IMR-90 (cell line): ENCODE data around the gene ZBTB39. TPM values are rescaled to one million over a fixed set of nuclear protein-coding genes. Genes with fewer than 3 reads are reported as not detected.
"Not testable (repeated sequence)": the region's sequence is repeated elsewhere in the genome, so short reads cannot be mapped to it uniquely, and the experiment has no call there.

ENCODE experiments used
- ATAC-seq: fragments of 200-7000 bp; cut with Tn5 transposase; 2 replicates; pipeline ENCODE4 v1.9.1; 2020; ENCODE audit warnings: low read depth, mild to moderate bottlenecking, moderate library complexity
- BruUV-seq: library from RNA; stranded (reverse); fragments of 400-500 nt; replicated peaks from 2 replicates; lab custom pipeline; 2021; lab: Mats Ljungman, UMichigan
- CTCF ChIA-PET: fragments of 300-600 bp; formaldehyde crosslinking; extraction: SDS; loops from one replicate; lab custom pipeline; 2021; ENCODE audit warnings: antibody characterized with exemption; lab: Yijun Ruan, JAX
- POLR2A ChIA-PET: fragments of 300-600 bp; sonication (Branson Sonifier 250); formaldehyde crosslinking; loops from one replicate; lab custom pipeline; 2022; ENCODE audit warnings: antibody characterized with exemption; ENCODE audit not compliant: unreplicated experiment; lab: Charles Lee
- DNase-seq: peaks from one replicate; pipeline ENCODE4 v3.0.0; 2013
- H2AFZ ChIP-seq: replicated peaks from 2 replicates; pipeline ENCODE3; 2013; ENCODE audit warnings: low read length, mild to moderate bottlenecking; ENCODE audit not compliant: poor library complexity
- H2AK5ac ChIP-seq: 2 replicates; pipeline ENCODE4 v1.6.1; 2013; ENCODE audit warnings: low read depth, low read length, inconsistent platforms
- H2AK9ac ChIP-seq: replicated peaks from 2 replicates; pipeline ENCODE3; 2013; ENCODE audit warnings: mild to moderate bottlenecking, low read depth, low read length, moderate library complexity; ENCODE audit not compliant: poor library complexity
- H2BK120ac ChIP-seq: 2 replicates; pipeline ENCODE4 v1.6.1; 2013; ENCODE audit warnings: low read depth, low read length, inconsistent platforms
- H2BK15ac ChIP-seq: 3 replicates; pipeline ENCODE4 v1.6.1; 2013; ENCODE audit warnings: low read depth, low read length, inconsistent platforms
- H2BK20ac ChIP-seq: 2 replicates; pipeline ENCODE4 v1.6.1; 2013; ENCODE audit warnings: low read depth, mild to moderate bottlenecking, inconsistent platforms, low read length, moderate library complexity
- H2BK5ac ChIP-seq: 2 replicates; pipeline ENCODE4 v1.6.1; 2013; ENCODE audit warnings: mild to moderate bottlenecking, low read depth, low read length, inconsistent platforms; ENCODE audit not compliant: poor library complexity, severe bottlenecking
- H3K14ac ChIP-seq: replicated peaks from 2 replicates; pipeline ENCODE4 v1.6.1; 2013; ENCODE audit warnings: low read depth, low read length, inconsistent platforms
- H3K18ac ChIP-seq: 2 replicates; pipeline ENCODE4 v1.6.1; 2013; ENCODE audit warnings: low read depth, low read length, control low read depth
- H3K23ac ChIP-seq: 2 replicates; pipeline ENCODE4 v1.6.1; 2013; ENCODE audit warnings: low read depth, low read length, inconsistent platforms
- H3K27ac ChIP-seq: 2 replicates; pipeline ENCODE4 v1.5.1; 2013; ENCODE audit warnings: mild to moderate bottlenecking, control low read depth, low read length; ENCODE audit not compliant: insufficient read depth
- H3K27me3 ChIP-seq: 2 replicates; pipeline ENCODE4 v1.6.1; 2013; ENCODE audit warnings: low read length; ENCODE audit not compliant: control insufficient read depth, insufficient read depth
- H3K36me3 ChIP-seq: 2 replicates; pipeline ENCODE4 v1.6.1; 2013; ENCODE audit warnings: low read length, mixed read lengths; ENCODE audit not compliant: control insufficient read depth, insufficient read depth
- H3K4ac ChIP-seq: 2 replicates; pipeline ENCODE4 v1.6.1; 2013; ENCODE audit warnings: low read depth, low read length, inconsistent platforms
- H3K4me1 ChIP-seq: 2 replicates; pipeline ENCODE4 v1.6.1; 2013; ENCODE audit warnings: low read length, mixed read lengths; ENCODE audit not compliant: control insufficient read depth, insufficient read depth
- H3K4me2 ChIP-seq: 2 replicates; pipeline ENCODE4 v1.6.1; 2013; ENCODE audit warnings: low read depth, mild to moderate bottlenecking, control low read depth, low read length, moderate library complexity
- H3K4me3 ChIP-seq: 2 replicates; pipeline ENCODE4 v1.5.1; 2013; ENCODE audit warnings: low read depth, mild to moderate bottlenecking, control low read depth, low read length, moderate library complexity; ENCODE audit not compliant: insufficient read depth
- H3K56ac ChIP-seq: 2 replicates; pipeline ENCODE4 v1.6.1; 2013; ENCODE audit warnings: low read length, inconsistent platforms; ENCODE audit not compliant: insufficient read depth; ENCODE audit errors: extremely low read depth
- H3K79me1 ChIP-seq, 2 experiments: 2 replicates each; pipeline ENCODE4 v1.6.1; 2013; ENCODE audit warnings: low read length in 2 of 2, inconsistent platforms in 1 of 2, low read depth in 1 of 2
- H3K9ac ChIP-seq: 2 replicates; pipeline ENCODE4 v1.6.1; 2013; ENCODE audit warnings: low read depth, low read length, control low read depth
- H3K9me1 ChIP-seq: 2 replicates; pipeline ENCODE4 v1.6.1; 2013; ENCODE audit warnings: low read length, inconsistent platforms; ENCODE audit not compliant: insufficient read depth
- H3K9me3 ChIP-seq: 2 replicates; pipeline ENCODE4 v1.6.1; 2013; ENCODE audit warnings: low read length; ENCODE audit not compliant: control insufficient read depth, insufficient read depth
- H4K20me1 ChIP-seq: 2 replicates; pipeline ENCODE4 v1.6.1; 2013; ENCODE audit warnings: low read length, inconsistent platforms; ENCODE audit not compliant: insufficient read depth
- H4K5ac ChIP-seq: 2 replicates; pipeline ENCODE4 v1.6.1; 2013; ENCODE audit warnings: mild to moderate bottlenecking, low read depth, low read length, control low read depth
- H4K8ac ChIP-seq, 2 experiments: 2 replicates each; pipeline ENCODE4 v1.6.1; 2013; ENCODE audit warnings: low read depth in 2 of 2, low read length in 2 of 2, control low read depth in 1 of 2, inconsistent platforms in 1 of 2
- H4K91ac ChIP-seq: 2 replicates; pipeline ENCODE4 v1.6.1; 2013; ENCODE audit warnings: low read depth, low read length, inconsistent platforms; ENCODE audit not compliant: insufficient read depth
- whole genome bisulfite sequencing, 2 experiments: methylation state at CpG; one replicate each; pipeline versions ENCODE4 v1.1.5 to v1.1.7; 2013; ENCODE audit warnings: missing lambda C conversion rate in 2 of 2; ENCODE audit not compliant: insufficient read length in 1 of 2; ENCODE audit errors: extremely low coverage in 2 of 2; 5-methylcytosine and 5-hydroxymethylcytosine counted together
- dilution Hi-C: fragments of 300-500 bp; cut with HindIII; formaldehyde crosslinking; loops from one replicate; pipeline ENCODE4 v1.14.3; 2018; ENCODE audit warnings: low sequenced_read_pairs; ENCODE audit not compliant: unreplicated experiment
- in situ Hi-C: fragments of 300-500 bp; cut with MboI; formaldehyde crosslinking; loops from 3 replicates; pipeline ENCODE4 v1.14.3; 2019; ENCODE audit warnings: low sequenced_read_pairs, inconsistent platforms, mixed read lengths
- intact Hi-C: fragments of 100-400 bp; cut with micrococcal nuclease; formaldehyde crosslinking; loops from 2 replicates; pipeline ENCODE4 v1.10.0; 2022
- polyA plus RNA-seq, 3 experiments: library from polyadenylated mRNA; depleted of rRNA; stranded (reverse); fragments of >200 nt; gene quantifications; 2 replicates each; pipeline ENCODE4 v1.2.3, GENCODE V29; 2012; ENCODE audit warnings: low replicate concordance in 1 of 3
- total RNA-seq: library from RNA; depleted of rRNA; stranded (reverse); fragments of >200 nt; gene quantifications from 2 replicates; pipeline ENCODE4 v1.2.3, GENCODE V29; 2012

ZBTB39 gene
- total and polyA plus RNA-seq, 2 of the 4 experiments (the other 2 are of a cell fraction) = 4.0 to 5.2 TPM

DNA sequence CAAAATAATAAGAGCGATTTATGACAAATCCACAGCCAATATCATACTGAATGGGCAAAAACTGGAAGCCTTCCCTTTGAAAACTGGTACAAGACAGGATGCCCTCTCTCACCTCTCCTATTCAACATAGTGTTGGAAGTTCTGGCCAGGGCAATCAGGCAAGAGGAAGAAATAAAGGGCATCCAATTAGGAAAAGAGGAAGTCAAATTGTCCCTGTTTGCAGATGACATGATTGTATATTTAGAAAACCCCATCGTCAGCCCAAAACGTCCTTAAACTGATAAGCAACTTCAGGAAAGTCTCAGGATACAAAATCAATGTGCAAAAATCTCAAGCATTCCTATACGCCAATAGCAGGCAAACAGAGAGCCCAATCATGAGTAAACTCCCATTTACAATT, 44.1 kb downstream of the ZBTB39 start:
- POLR2A ChIA-PET, H4K8ac ChIP-seq, H3K79me1 ChIP-seq, ATAC-seq, H3K4me3 ChIP-seq, H2AK5ac ChIP-seq, DNase-seq, BruUV-seq, H2BK20ac ChIP-seq, CTCF ChIA-PET, dilution Hi-C loops, H3K9ac ChIP-seq, H4K91ac ChIP-seq, H3K4me2 ChIP-seq, H3K4me1 ChIP-seq, intact Hi-C loops, H3K4ac ChIP-seq, H2BK15ac ChIP-seq, H3K18ac ChIP-seq, H4K20me1 ChIP-seq, H2BK5ac ChIP-seq, H3K14ac ChIP-seq, H4K5ac ChIP-seq, H3K9me1 ChIP-seq, H3K36me3 ChIP-seq, H3K9me3 ChIP-seq, in situ Hi-C loops, H3K23ac ChIP-seq, H2AK9ac ChIP-seq, H3K56ac ChIP-seq, H2BK120ac ChIP-seq, H3K27ac ChIP-seq, H2AFZ ChIP-seq: not testable (repeated sequence)
- H3K27me3 ChIP-seq = peaks cover 12% of the 10 kb centered on the region
- no CpG with 5 or more reads among the region's 4 CpGs for WGBS, 2 experiments
